Fibroblast of mammary gland (primary cell): ENCODE measurements around the gene GPN1.
A peak's percentile ranks its signal among the peaks of the same experiment; 100 is the strongest.

Experiments used
- DNase-seq: peaks from one replicate; pipeline ENCODE4 v3.0.0-alpha.2; 2010; ENCODE audit warnings: low read depth
- H3K4me3 ChIP-seq: 2 replicates; pipeline ENCODE4 v1.5.1; 2011; ENCODE audit warnings: low read depth, mild to moderate bottlenecking, low read length, moderate library complexity; ENCODE audit not compliant: control insufficient read depth
- TF ChIP-seq, protein P1 (sequence below): conservative IDR thresholded peaks from 2 replicates; pipeline ENCODE4 v1.5.1; 2011; ENCODE audit warnings: low read depth, low read length, inconsistent platforms; ENCODE audit not compliant: control insufficient read depth, insufficient read depth

The GPN1 gene

DNA sequence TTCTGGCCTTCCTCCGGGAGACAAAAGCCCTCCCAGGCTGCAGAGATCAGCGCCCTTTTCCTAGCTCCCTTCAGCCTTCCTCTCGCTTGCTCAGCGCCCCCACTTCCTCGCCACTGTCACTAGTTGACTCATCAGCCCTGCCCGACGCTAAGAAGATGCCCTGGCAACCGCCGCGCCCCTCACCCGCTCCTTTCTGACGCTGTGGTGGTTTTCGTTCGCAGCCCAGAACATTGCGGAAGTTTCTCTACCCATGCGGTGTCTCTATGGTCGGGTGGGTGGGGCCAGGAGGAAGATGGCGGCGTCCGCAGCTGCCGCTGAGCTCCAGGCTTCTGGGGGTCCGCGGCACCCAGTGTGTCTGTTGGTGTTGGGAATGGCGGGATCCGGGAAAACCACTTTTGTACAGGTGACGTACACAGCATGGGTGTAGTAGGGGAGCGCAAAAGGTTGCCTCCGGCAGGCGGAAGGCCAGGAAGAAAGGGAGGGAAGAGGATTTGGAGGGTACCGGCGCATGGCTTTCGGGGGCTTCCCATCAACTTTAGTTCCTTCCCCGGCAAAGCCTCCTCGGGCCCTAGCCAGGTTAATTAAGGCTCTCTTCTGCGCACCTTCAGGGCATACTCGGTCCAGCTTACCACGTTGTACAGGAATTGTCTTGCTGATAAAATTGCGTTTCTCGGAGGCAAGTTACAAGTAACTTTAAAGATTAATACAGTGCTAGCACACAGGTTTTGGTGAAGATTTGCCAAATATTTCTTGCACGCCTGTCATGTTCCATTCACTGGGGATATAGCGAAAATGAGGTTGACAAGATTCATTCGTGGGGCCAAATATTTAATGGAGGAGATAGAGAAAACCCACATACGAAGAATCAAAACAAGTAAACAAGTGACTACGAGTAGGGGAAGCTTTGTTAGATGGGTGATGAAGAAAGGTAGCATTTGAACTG is at the start of gene GPN1, which contains the start of gene CCDC121:
Gene GPN1 (plus strand): TSS at position 284 of the 943 bp plus-strand sequence. CDS start 9 bp downstream, at position 293.
Gene CCDC121 (minus strand): TSS at position 246 of the 943 bp plus-strand sequence. CDS start 1,213 bp downstream, outside the sequence.
- DNase-seq, result peak; percentile 93
- TF ChIP-seq, protein P1, sequence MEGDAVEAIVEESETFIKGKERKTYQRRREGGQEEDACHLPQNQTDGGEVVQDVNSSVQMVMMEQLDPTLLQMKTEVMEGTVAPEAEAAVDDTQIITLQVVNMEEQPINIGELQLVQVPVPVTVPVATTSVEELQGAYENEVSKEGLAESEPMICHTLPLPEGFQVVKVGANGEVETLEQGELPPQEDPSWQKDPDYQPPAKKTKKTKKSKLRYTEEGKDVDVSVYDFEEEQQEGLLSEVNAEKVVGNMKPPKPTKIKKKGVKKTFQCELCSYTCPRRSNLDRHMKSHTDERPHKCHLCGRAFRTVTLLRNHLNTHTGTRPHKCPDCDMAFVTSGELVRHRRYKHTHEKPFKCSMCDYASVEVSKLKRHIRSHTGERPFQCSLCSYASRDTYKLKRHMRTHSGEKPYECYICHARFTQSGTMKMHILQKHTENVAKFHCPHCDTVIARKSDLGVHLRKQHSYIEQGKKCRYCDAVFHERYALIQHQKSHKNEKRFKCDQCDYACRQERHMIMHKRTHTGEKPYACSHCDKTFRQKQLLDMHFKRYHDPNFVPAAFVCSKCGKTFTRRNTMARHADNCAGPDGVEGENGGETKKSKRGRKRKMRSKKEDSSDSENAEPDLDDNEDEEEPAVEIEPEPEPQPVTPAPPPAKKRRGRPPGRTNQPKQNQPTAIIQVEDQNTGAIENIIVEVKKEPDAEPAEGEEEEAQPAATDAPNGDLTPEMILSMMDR, result no peak
- H3K4me3 ChIP-seq, result peak within 1 kb of the TSS; percentile 84

DNA sequence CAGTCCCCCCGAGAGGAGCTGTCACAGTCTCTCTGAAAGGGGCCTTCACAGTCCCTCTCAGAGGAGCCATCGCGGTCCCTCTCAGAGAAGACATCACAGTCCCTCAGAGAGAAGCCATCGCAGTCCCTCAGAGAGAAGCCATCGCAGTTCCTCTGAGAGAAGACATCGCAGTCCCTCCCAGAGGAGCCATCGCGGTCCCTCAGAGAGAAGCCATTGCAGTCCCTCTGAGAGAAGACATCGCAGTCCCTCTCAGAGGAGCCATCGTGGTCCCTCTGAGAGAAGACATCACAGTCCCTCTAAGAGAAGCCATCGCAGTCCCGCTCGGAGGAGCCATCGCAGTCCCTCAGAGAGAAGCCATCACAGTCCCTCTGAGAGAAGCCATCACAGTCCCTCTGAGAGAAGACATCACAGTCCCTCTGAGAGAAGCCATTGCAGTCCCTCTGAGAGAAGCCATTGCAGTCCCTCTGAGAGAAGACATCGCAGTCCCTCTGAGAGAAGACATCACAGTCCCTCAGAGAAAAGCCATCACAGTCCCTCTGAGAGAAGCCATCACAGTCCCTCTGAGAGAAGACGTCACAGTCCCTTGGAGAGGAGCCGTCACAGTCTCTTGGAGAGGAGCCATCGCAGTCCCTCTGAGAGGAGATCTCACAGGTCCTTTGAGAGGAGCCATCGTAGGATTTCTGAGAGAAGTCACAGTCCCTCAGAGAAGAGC is 47.3 kb upstream of the GPN1 start:
- H3K4me3 ChIP-seq, result no peak overlapping the region
- TF ChIP-seq, protein P1, result no peak
- no peak for DNase-seq

DNA sequence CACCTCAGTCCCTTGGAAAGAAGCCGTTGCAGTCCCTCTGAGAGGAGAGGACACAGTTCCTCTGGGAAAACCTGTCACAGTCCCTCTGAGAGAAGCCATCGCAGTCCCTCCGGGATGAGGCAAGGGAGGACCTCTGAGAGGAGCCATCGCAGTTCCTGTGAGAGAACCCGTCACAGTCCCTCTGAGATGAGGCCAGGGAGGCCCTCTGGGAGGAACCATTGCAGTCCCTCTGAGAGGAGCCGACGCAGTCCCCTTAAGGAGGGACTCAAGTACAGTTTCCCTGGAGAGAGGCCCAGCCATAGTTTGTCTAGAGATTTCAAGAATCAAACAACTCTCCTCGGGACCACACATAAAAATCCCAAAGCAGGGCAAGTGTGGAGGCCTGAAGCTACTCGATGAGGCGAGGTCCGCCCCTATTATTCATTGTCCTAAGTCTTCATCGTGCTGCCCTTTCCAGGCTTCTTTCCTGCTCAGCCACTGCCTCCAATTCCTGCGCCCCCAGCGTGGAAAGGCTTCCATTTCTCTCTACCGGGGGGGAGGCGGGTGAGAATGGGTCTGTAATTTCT is 46.6 kb upstream of the GPN1 start:
- no peak for DNase-seq
- H3K4me3 ChIP-seq, result peak overlapping the region; percentile 93

DNA sequence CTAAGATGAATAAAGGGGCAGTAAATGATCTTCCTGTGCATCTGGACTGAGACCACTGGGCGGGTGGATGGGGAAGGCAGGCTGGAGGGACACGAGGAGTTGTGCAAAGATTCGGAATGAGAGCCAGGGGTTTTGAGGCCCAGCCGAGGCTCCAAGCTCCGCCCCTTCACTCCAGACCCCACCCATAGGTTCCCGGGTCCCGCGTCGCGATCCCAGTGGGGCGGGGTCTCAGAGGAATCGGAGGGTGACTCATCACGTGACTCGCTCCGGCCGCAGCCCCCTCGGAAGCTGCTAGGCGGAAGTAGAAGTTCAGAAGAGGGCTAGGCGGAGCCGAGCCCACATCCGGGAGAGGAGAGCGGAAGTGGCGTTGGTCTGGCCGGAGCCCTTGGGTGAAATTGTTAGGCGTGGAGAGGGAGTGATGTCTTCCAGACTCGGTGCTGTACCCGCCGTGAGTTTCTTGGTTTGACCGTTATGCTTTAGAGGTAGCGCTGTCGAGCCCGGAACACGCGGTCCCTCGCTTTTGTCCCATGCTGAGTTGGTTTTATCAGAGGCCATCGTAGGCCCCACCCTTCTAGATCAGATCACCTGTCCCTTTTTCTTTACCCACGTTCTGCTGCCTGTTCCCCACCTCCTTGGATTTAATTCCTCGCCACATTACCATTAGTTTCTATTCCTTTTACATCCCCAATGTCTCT is 46.0 kb upstream of the GPN1 start, which contains the start of gene ZNF512:
Gene ZNF512 (plus strand): TSS at position 348 of the 695 bp plus-strand sequence. CDS start 71 bp downstream, at position 419.
- peak within 1 kb of the TSS; percentile 93 for H3K4me3 ChIP-seq
- TF ChIP-seq, protein P1, result no peak
- peak; percentile 91 for DNase-seq

More for the DNA sequence above, 46.6 kb upstream of the GPN1 start:
- TF ChIP-seq, protein P1, result no peak

DNA sequence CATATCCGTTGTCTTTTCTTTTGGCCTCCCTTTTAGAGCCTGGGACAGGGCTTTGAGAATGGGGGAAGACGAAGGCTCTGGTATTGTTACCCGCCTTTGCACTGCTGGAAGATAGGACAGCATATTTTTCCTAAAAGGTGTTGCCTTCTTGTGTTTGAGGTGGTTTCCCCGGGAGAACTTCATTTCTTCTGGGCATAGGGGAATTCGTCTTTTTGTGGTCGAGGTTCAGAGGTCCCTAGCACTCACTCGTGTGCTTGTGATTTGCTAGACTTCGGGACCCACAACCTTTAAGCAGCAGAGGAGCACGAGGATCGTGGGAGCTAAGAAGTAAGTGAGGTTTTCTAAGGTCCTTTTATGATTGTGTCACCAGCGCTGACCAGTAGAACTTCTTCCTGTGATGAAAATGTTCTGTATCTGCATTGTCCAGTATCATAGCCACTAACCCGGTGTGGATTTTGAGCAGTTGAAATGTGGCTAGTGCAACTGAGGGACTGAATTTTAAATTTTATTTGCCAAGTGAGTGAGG is 45.4 kb upstream of the GPN1 start:
- DNase-seq, result peak; percentile 31
- peak overlapping the region; percentile 93 for H3K4me3 ChIP-seq
- TF ChIP-seq, protein P1, result no peak
